ENCODE results near the gene DAPP1. TPM values are rescaled to one million over a fixed set of nuclear protein-coding genes. Genes with fewer than 3 reads are reported as not detected.

DAPP1 gene
- total and polyA plus RNA-seq, 8 donors = 1.5 to 11.9 (median 3.2) TPM

DNA sequence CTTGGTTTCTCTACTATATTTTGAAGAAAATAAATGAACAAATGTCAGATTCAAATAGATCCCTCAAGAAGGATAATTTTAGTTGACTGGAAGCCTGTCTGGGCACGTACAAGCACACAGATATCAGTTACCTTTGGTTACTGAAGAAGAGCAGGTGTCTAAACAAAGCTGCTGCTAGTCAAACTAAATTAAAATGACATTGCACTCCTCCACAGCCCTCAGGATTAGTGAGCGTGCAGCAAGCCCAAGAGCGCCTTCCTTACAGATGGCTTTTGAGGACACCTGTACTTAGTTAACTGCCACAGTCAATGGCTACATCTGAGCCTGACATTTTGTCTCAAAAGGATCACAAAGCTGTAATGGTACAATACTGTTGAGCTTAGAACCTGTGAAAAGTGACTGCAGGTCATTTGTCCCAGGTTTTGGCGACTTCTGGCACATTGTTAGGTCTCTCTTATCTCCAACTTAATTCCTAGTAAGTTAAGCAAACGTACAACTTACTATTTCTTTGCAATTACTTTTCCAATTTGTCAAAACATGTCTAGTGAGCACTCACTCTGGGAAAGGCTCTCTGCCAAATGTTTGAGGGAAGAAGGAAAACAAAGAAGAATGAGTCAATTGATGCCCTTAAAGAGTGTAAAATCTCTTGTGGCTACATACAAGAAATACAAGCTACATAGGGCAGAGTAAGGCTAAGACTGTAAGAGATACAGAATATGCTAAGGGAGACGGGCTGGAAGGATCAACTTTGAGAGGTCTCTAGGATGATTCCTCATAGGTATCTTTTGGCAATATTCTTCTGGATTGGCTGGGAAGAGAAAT is 25.6 kb upstream of the DAPP1 start:
- no peak for TF ChIP-seq CTCF (IDR thresholded peaks at IDR 0.05)
- ATAC-seq = peak; percentile 55
- no peak overlapping the region for H3K4me3 ChIP-seq
- intact Hi-C loops (cut with DNase I) = no loop called here
- no peak overlapping the region for H3K27ac ChIP-seq
- no peaks in the 10 kb centered on the region for H3K4me1 ChIP-seq
- no peaks in the 10 kb centered on the region for H3K27me3 ChIP-seq
- DNase-seq = no peak
- H3K36me3 ChIP-seq = no peaks in the 10 kb centered on the region
- peaks cover 0 to 2% of the 10 kb centered on the region in 2 donors for H3K9me3 ChIP-seq

DNA sequence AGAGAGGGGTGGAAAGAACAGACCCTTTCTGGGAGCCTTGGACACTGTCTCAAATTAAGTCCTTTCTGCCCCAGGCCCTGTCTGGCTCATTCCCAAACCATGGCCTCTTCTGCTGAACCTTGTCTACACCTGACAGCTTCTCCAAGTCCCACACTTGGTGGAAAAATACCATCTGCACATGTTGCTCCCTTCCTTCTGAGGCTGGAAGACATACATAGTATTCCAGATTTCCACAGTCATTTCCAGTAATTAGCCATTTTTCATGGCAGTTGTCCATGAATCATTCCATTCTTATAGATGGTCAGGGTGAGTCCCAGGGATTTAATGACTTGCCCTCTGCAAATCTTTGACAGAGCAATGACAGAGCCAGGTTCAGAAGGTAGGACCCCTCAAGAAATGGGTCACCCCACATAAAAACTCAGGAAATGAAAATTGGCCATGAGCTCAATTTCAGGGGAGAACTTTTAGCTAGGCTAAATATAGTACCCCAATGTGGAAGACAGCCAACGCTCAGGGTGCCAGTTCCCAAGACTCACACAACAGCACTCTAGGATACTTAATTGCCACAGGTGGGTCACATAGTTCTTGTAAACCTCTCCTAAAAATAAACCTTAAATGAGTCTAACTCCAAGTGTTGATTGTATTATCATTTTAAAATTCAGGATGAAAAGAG is 16.2 kb upstream of the DAPP1 start:
- Histone ChIP-seq H3K9me3 (no peaks in the 10 kb centered on the region), H3K36me3 (no peaks in the 10 kb centered on the region), H3K4me3 (no peak overlapping the region), H3K4me1 (no peaks in the 10 kb centered on the region), H3K27ac (peak overlapping the region in 1 of 2 donors; percentile 33), H3K27me3 (no peaks in the 10 kb centered on the region)
- intact Hi-C loops (cut with DNase I) = no loop called here
- ATAC-seq = peak; percentile 79
- no peak for TF ChIP-seq CTCF (IDR thresholded peaks at IDR 0.05)
- DNase-seq = no peak

GRCh38 chr4:99801005-99801699 is 15.5 kb upstream of the DAPP1 start:
- Histone ChIP-seq H3K4me1 (no peaks in the 10 kb centered on the region), H3K4me3 (no peak overlapping the region), H3K27me3 (no peaks in the 10 kb centered on the region), H3K27ac (peak overlapping the region in 1 of 2 donors; percentile 3), H3K9me3 (no peaks in the 10 kb centered on the region), H3K36me3 (no peaks in the 10 kb centered on the region)
- ATAC-seq (peak; percentile 75), DNase-seq (no peak)
- intact Hi-C loops (cut with DNase I) = no loop called here
- no peak for TF ChIP-seq CTCF (IDR thresholded peaks at IDR 0.05)

DNA sequence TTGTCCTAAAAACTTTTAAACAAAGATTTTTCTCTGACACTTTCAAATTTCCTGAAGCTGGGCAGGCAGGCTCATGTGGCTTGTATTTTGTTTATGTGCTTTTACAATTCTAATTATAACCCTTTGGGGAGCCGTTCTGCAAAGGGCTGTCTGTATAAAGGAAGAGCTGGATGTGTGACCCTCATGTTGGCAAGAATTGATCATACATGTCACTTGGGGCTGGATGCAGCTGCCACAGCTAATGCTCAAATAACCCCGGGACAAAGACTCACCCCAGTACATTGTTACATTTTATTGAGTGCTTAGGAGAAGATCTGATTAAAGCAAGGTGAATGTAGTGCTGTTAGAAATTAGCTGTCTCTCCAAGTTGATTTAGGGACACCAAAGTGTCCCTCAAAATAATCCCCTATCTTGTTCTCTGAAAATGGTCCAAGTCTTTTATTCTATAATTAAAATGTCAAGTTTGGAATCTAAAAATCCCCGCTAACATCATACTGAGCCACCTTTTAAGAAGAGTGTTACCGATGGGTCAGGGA is 13.0 kb upstream of the DAPP1 start:
- Histone ChIP-seq H3K27me3 (no peaks in the 10 kb centered on the region), H3K4me3 (no peak overlapping the region), H3K4me1 (no peaks in the 10 kb centered on the region), H3K9me3 (no peaks in the 10 kb centered on the region), H3K27ac (no peak overlapping the region), H3K36me3 (no peaks in the 10 kb centered on the region)
- intact Hi-C loops (cut with DNase I) = no loop called here
- TF ChIP-seq CTCF (IDR thresholded peaks at IDR 0.05) = no peak
- ATAC-seq = no peak
- DNase-seq = no peak

Data from left lung (tissue), 10 donors.